ENCODE measurements around the gene PPOX. TPM values are rescaled to one million over a fixed set of nuclear protein-coding genes. Genes with fewer than 3 reads are reported as not detected.
A peak's percentile ranks its signal among the peaks of the same experiment; 100 is the strongest.

Gene PPOX
- total RNA-seq, 2 donors from 2014 or later, result 46.4 to 47.2 TPM

GRCh38 chr1:161130266-161130665, 36.0 kb upstream of the PPOX start:
- H3K27me3 ChIP-seq (ENCODE audit: control insufficient read depth, insufficient read depth, low read length, poor library complexity, severe bottlenecking), result no peaks in the 10 kb centered on the region
- peaks cover 48% of the 10 kb centered on the region for H3K36me3 ChIP-seq (ENCODE audit: control insufficient read depth, insufficient read depth, low read length)
- H3K9ac ChIP-seq (ENCODE audit: extremely low read depth, low read length, poor library complexity, severe bottlenecking), result no peak overlapping the region
- TF ChIP-seq CTCF (conservative IDR thresholded peaks at IDR 0.05), result no peak
- H3K27ac Mint-ChIP-seq, result no peak overlapping the region
- H3K4me1 Mint-ChIP-seq, result peaks cover 20% of the 10 kb centered on the region
- H3K4me1 ChIP-seq (ENCODE audit: control insufficient read depth, insufficient read depth, low read length), result no peaks in the 10 kb centered on the region
- peak overlapping the region; percentile 95 for H3K4me3 ChIP-seq (ENCODE audit: low read length)
- peaks cover 41% of the 10 kb centered on the region for H3K36me3 Mint-ChIP-seq (ENCODE audit: low read depth)
- no peaks in the 10 kb centered on the region for H3K9me3 Mint-ChIP-seq
- 93% methylated on average over 1 of the region's 1 CpG; no CpG with 5 or more reads in 1 of the 2 experiments for WGBS, 2 experiments (ENCODE audit: insufficient coverage in 1 of 2, insufficient read length in 1 of 2)
- no peak overlapping the region for H3K4me3 Mint-ChIP-seq
- no peaks in the 10 kb centered on the region for H3K27me3 Mint-ChIP-seq (ENCODE audit: insufficient read depth)
- no peaks in the 10 kb centered on the region for H3K9me3 ChIP-seq (ENCODE audit: control insufficient read depth, low read length)
- no peak for DNase-seq
- H3K27ac ChIP-seq (ENCODE audit: low read depth, low read length), result no peak overlapping the region

- H3K4me1 Mint-ChIP-seq, result peaks cover 20% of the 10 kb centered on the region
- no peaks in the 10 kb centered on the region for H3K27me3 Mint-ChIP-seq (ENCODE audit: insufficient read depth)
- no peaks in the 10 kb centered on the region for H3K9me3 ChIP-seq (ENCODE audit: control insufficient read depth, low read length)
- no peak overlapping the region for H3K4me3 Mint-ChIP-seq
- peak overlapping the region; percentile 91 for H3K27ac Mint-ChIP-seq
- DNase-seq, result peak; percentile 50
- peak overlapping the region; percentile 90 for H3K27ac ChIP-seq (ENCODE audit: low read depth, low read length)
- H3K36me3 ChIP-seq (ENCODE audit: control insufficient read depth, insufficient read depth, low read length), result peaks cover 36% of the 10 kb centered on the region
- peak overlapping the region; percentile 86 for H3K9ac ChIP-seq (ENCODE audit: extremely low read depth, low read length, poor library complexity, severe bottlenecking)
- WGBS, 2 experiments (ENCODE audit: insufficient coverage in 1 of 2, insufficient read length in 1 of 2), result 1% methylated on average over 14 to 22 of the region's 22 CpGs
- H3K27me3 ChIP-seq (ENCODE audit: control insufficient read depth, insufficient read depth, low read length, poor library complexity, severe bottlenecking), result no peaks in the 10 kb centered on the region
- no peaks in the 10 kb centered on the region for H3K4me1 ChIP-seq (ENCODE audit: control insufficient read depth, insufficient read depth, low read length)
- peaks cover 31% of the 10 kb centered on the region for H3K36me3 Mint-ChIP-seq (ENCODE audit: low read depth)
- no peaks in the 10 kb centered on the region for H3K9me3 Mint-ChIP-seq
- peak overlapping the region; percentile 95 for H3K4me3 ChIP-seq (ENCODE audit: low read length)
- no peak for TF ChIP-seq CTCF (conservative IDR thresholded peaks at IDR 0.05)
These were observed 34.5 kb upstream of the PPOX start for GRCh38 chr1:161131523-161132409.

GRCh38 chr1:161132410-161133219, 33.6 kb upstream of the PPOX start, which contains the start of gene DEDD:
DEDD (minus strand) TSS chr1:161132667; CDS start chr1:161124462, 8,205 bp downstream.
- H3K27ac Mint-ChIP-seq, result peak within 1 kb of the TSS; percentile 91
- peaks cover 20% of the 10 kb centered on the region for H3K4me1 Mint-ChIP-seq
- H3K36me3 Mint-ChIP-seq (ENCODE audit: low read depth), result peaks cover 24% of the 10 kb centered on the region
- peaks cover 28% of the 10 kb centered on the region for H3K36me3 ChIP-seq (ENCODE audit: control insufficient read depth, insufficient read depth, low read length)
- WGBS, 2 experiments (ENCODE audit: insufficient coverage in 1 of 2, insufficient read length in 1 of 2), result 0% methylated on average over 13 to 68 of the region's 68 CpGs
- no peaks in the 10 kb centered on the region for H3K27me3 Mint-ChIP-seq (ENCODE audit: insufficient read depth)
- H3K4me3 Mint-ChIP-seq, result no peak within 1 kb of the TSS
- peak; percentile 33 for TF ChIP-seq CTCF (conservative IDR thresholded peaks at IDR 0.05)
- peak within 1 kb of the TSS; percentile 86 for H3K9ac ChIP-seq (ENCODE audit: extremely low read depth, low read length, poor library complexity, severe bottlenecking)
- H3K27ac ChIP-seq (ENCODE audit: low read depth, low read length), result peak within 1 kb of the TSS; percentile 90
- DNase-seq, result peak; percentile 97
- H3K27me3 ChIP-seq (ENCODE audit: control insufficient read depth, insufficient read depth, low read length, poor library complexity, severe bottlenecking), result no peaks in the 10 kb centered on the region
- H3K4me1 ChIP-seq (ENCODE audit: control insufficient read depth, insufficient read depth, low read length), result no peaks in the 10 kb centered on the region
- no peaks in the 10 kb centered on the region for H3K9me3 ChIP-seq (ENCODE audit: control insufficient read depth, low read length)
- H3K4me3 ChIP-seq (ENCODE audit: low read length), result peak within 1 kb of the TSS; percentile 95
- no peaks in the 10 kb centered on the region for H3K9me3 Mint-ChIP-seq

All from endodermal cell (in vitro differentiated cells).